HepG2 (cell line): ENCODE results near the gene SEPHS2. TPM values are rescaled to one million over a fixed set of nuclear protein-coding genes. Genes with fewer than 3 reads are reported as not detected.

Source experiments
- AKAP8 ChIP-seq: sonication (generic); formaldehyde crosslinking; IDR thresholded peaks from 2 replicates; pipeline ENCODE4 v1.5.1; 2020; ENCODE audit warnings: mild to moderate bottlenecking, missing genetic modification reagents
- FOSL2 ChIP-seq: sonication (generic); formaldehyde crosslinking; IDR thresholded peaks from 2 replicates; pipeline ENCODE4 v1.4.0; 2020; ENCODE audit warnings: missing genetic modification reagents
- MED13 ChIP-seq: sonication (generic); formaldehyde crosslinking; IDR thresholded peaks from 2 replicates; pipeline ENCODE4 v1.5.0; 2020; ENCODE audit warnings: missing genetic modification reagents
- NBN ChIP-seq: fragments of 450-650 bp; conservative IDR thresholded peaks from 2 replicates; pipeline ENCODE4 v1.6.1; 2017
- NR2F6 ChIP-seq, 2 experiments: IDR thresholded peaks; 2 replicates each; pipeline ENCODE4 v1.6.1; 2016; ENCODE audit warnings: antibody characterized with exemption in 1 of 2, mild to moderate bottlenecking in 1 of 2
- PPARG ChIP-seq: conservative IDR thresholded peaks from 2 replicates; pipeline ENCODE4 v1.6.1; 2016; ENCODE audit warnings: missing biosample characterization, missing genetic modification reagents
- YEATS2 ChIP-seq: sonication (generic); formaldehyde crosslinking; IDR thresholded peaks from 2 replicates; pipeline ENCODE4 v1.4.0; 2020; ENCODE audit warnings: missing genetic modification reagents, borderline replicate concordance
- ZFP36 ChIP-seq: fragments of 150-350 bp; IDR thresholded peaks from 2 replicates; pipeline ENCODE4 v1.6.1; 2018; ENCODE audit warnings: borderline replicate concordance, low read length, low read depth; ENCODE audit not compliant: partially characterized antibody
- ZIK1 ChIP-seq: sonication (generic); formaldehyde crosslinking; IDR thresholded peaks from 2 replicates; pipeline ENCODE4 v1.5.0; 2020; ENCODE audit warnings: mild to moderate bottlenecking, low read depth, missing genetic modification reagents, borderline replicate concordance
- ZNF232 ChIP-seq: sonication (generic); formaldehyde crosslinking; IDR thresholded peaks from 2 replicates; pipeline ENCODE4 v1.4.0; 2020; ENCODE audit warnings: missing genetic modification reagents, borderline replicate concordance
- ZNF253 ChIP-seq: sonication (generic); formaldehyde crosslinking; IDR thresholded peaks from 2 replicates; pipeline ENCODE4 v1.8.0; 2022; ENCODE audit warnings: mild to moderate bottlenecking, missing genetic modification reagents, borderline replicate concordance
- ZNF720 ChIP-seq: sonication (generic); formaldehyde crosslinking; IDR thresholded peaks from 2 replicates; pipeline ENCODE4 v1.4.0; 2020; ENCODE audit warnings: missing genetic modification reagents
- ZNF749 ChIP-seq: sonication (generic); formaldehyde crosslinking; IDR thresholded peaks from 2 replicates; pipeline ENCODE4 v1.8.0; 2022; ENCODE audit warnings: mild to moderate bottlenecking, missing genetic modification reagents, moderate library complexity, borderline replicate concordance
- polyA plus RNA-seq, 8 experiments: library from polyadenylated mRNA; depleted of rRNA in 3 of 8; stranded (reverse) in 7 of 8; unstranded in 1 of 8; fragments of >200 nt; fragmentation: Illumina TruSeq in 4 of 8; extraction: Trizol in 4 of 8; gene quantifications; 2 replicates each; pipeline versions ENCODE4 v1.2.1 to v1.2.3, GENCODE V29; 2011 to 2016; ENCODE audit warnings: low read depth in 4 of 8, missing spikeins in 1 of 8, mixed read lengths in 1 of 8; ENCODE audit not compliant: insufficient read depth in 1 of 8
- total RNA-seq, 5 experiments: library from RNA; depleted of rRNA; stranded (reverse); fragments of >200 nt; fragmentation: Illumina TruSeq; extraction: Trizol; gene quantifications; 2 replicates each; pipeline ENCODE4 v1.2.3, GENCODE V29; 2016; ENCODE audit warnings: low read depth in 1 of 5
- TF ChIP-seq, protein P1 (sequence below): sonication (generic); formaldehyde crosslinking; IDR thresholded peaks from 2 replicates; pipeline ENCODE4 v1.5.1; 2020; ENCODE audit warnings: mild to moderate bottlenecking, moderate library complexity, missing genetic modification reagents
- TF ChIP-seq, protein P2 (sequence below): sonication (generic); formaldehyde crosslinking; IDR thresholded peaks from 2 replicates; pipeline ENCODE4 v1.5.0; 2020; ENCODE audit warnings: missing genetic modification reagents
- TF ChIP-seq, protein P3 (sequence below): sonication (generic); formaldehyde crosslinking; IDR thresholded peaks from 2 replicates; pipeline ENCODE4 v1.4.0; 2020; ENCODE audit warnings: missing genetic modification reagents
- TF ChIP-seq, protein P4 (sequence below): sonication (generic); formaldehyde crosslinking; IDR thresholded peaks from 2 replicates; pipeline ENCODE4 v1.8.0; 2022; ENCODE audit warnings: mild to moderate bottlenecking, missing genetic modification reagents
- TF ChIP-seq, protein P5 (sequence below): sonication (generic); formaldehyde crosslinking; IDR thresholded peaks from 2 replicates; pipeline ENCODE4 v1.4.0; 2020; ENCODE audit warnings: mild to moderate bottlenecking, missing genetic modification reagents

SEPHS2 gene
- total and polyA plus RNA-seq, 2 of the 13 experiments (the other 11 are each of a cell fraction or from before 2014, with no cell fraction given): 20.7 to 127 TPM

DNA sequence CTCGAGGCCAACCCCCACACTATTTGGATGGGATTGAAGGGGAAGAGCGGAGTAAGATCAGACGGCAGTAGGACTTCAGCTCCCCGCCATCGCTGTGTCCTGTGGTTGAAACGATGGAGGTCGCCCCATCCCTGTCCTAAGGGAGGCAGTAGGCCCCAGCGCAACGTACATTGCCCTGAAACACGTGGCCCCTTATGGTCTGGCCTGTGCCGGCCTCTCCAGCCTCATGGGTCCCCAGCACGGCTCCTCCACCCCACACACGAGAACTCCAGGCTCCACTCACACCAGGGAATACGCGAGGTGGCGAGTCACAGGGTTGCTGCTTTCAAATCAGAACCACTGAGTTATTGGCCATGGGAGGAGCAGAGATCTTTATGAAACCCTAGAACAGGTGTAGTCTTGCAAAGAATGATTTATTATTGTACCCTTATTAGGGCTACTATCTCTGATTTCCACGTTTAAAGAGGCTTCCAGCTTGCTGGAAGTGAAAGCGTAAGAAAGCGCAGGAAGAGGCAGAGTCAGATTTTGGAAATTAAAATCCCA, 15.2 kb downstream of the SEPHS2 start (continued):
- TF ChIP-seq, protein P1, sequence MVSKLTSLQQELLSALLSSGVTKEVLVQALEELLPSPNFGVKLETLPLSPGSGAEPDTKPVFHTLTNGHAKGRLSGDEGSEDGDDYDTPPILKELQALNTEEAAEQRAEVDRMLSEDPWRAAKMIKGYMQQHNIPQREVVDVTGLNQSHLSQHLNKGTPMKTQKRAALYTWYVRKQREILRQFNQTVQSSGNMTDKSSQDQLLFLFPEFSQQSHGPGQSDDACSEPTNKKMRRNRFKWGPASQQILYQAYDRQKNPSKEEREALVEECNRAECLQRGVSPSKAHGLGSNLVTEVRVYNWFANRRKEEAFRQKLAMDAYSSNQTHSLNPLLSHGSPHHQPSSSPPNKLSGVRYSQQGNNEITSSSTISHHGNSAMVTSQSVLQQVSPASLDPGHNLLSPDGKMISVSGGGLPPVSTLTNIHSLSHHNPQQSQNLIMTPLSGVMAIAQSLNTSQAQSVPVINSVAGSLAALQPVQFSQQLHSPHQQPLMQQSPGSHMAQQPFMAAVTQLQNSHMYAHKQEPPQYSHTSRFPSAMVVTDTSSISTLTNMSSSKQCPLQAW: no peak
- TF ChIP-seq, protein P2, sequence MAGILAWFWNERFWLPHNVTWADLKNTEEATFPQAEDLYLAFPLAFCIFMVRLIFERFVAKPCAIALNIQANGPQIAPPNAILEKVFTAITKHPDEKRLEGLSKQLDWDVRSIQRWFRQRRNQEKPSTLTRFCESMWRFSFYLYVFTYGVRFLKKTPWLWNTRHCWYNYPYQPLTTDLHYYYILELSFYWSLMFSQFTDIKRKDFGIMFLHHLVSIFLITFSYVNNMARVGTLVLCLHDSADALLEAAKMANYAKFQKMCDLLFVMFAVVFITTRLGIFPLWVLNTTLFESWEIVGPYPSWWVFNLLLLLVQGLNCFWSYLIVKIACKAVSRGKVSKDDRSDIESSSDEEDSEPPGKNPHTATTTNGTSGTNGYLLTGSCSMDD: 0 out of 2 replicates have a peak, but pooled peaks have one; percentile 66
- peak; percentile 58 for TF ChIP-seq YEATS2 (CRISPR knock-in tag)
- no peak for TF ChIP-seq NR2F6 (IDR thresholded peaks at IDR 0.05)
- TF ChIP-seq NR2F6 (CRISPR knock-in tag; IDR thresholded peaks at IDR 0.05): no peak
- TF ChIP-seq FOSL2 (CRISPR knock-in tag): no peak; the same call in 1 of the 2 replicates
- no peak for TF ChIP-seq AKAP8 (CRISPR knock-in tag)
- TF ChIP-seq PPARG (CRISPR knock-in tag): no peak
- no peak for TF ChIP-seq ZIK1
- no peak for TF ChIP-seq ZFP36
- 0 out of 2 replicates have a peak, but pooled peaks have one; percentile 25 for TF ChIP-seq ZNF720 (CRISPR knock-in tag)
- 0 out of 2 replicates have a peak, but pooled peaks have one; percentile 77 for TF ChIP-seq ZNF253 (CRISPR knock-in tag)
- TF ChIP-seq, protein P3, sequence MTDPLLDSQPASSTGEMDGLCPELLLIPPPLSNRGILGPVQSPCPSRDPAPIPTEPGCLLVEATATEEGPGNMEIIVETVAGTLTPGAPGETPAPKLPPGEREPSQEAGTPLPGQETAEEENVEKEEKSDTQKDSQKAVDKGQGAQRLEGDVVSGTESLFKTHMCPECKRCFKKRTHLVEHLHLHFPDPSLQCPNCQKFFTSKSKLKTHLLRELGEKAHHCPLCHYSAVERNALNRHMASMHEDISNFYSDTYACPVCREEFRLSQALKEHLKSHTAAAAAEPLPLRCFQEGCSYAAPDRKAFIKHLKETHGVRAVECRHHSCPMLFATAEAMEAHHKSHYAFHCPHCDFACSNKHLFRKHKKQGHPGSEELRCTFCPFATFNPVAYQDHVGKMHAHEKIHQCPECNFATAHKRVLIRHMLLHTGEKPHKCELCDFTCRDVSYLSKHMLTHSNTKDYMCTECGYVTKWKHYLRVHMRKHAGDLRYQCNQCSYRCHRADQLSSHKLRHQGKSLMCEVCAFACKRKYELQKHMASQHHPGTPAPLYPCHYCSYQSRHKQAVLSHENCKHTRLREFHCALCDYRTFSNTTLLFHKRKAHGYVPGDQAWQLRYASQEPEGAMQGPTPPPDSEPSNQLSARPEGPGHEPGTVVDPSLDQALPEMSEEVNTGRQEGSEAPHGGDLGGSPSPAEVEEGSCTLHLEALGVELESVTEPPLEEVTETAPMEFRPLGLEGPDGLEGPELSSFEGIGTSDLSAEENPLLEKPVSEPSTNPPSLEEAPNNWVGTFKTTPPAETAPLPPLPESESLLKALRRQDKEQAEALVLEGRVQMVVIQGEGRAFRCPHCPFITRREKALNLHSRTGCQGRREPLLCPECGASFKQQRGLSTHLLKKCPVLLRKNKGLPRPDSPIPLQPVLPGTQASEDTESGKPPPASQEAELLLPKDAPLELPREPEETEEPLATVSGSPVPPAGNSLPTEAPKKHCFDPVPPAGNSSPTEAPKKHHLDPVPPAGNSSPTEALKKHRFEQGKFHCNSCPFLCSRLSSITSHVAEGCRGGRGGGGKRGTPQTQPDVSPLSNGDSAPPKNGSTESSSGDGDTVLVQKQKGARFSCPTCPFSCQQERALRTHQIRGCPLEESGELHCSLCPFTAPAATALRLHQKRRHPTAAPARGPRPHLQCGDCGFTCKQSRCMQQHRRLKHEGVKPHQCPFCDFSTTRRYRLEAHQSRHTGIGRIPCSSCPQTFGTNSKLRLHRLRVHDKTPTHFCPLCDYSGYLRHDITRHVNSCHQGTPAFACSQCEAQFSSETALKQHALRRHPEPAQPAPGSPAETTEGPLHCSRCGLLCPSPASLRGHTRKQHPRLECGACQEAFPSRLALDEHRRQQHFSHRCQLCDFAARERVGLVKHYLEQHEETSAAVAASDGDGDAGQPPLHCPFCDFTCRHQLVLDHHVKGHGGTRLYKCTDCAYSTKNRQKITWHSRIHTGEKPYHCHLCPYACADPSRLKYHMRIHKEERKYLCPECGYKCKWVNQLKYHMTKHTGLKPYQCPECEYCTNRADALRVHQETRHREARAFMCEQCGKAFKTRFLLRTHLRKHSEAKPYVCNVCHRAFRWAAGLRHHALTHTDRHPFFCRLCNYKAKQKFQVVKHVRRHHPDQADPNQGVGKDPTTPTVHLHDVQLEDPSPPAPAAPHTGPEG (CRISPR knock-in tag): peak; percentile 90
- TF ChIP-seq, protein P4, sequence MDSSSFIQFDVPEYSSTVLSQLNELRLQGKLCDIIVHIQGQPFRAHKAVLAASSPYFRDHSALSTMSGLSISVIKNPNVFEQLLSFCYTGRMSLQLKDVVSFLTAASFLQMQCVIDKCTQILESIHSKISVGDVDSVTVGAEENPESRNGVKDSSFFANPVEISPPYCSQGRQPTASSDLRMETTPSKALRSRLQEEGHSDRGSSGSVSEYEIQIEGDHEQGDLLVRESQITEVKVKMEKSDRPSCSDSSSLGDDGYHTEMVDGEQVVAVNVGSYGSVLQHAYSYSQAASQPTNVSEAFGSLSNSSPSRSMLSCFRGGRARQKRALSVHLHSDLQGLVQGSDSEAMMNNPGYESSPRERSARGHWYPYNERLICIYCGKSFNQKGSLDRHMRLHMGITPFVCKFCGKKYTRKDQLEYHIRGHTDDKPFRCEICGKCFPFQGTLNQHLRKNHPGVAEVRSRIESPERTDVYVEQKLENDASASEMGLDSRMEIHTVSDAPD (CRISPR knock-in tag): peak; percentile 41; the same call in 1 of the 2 replicates
- TF ChIP-seq MED13: 0 out of 2 replicates have a peak, but pooled peaks have one; percentile 63
- TF ChIP-seq, protein P5, sequence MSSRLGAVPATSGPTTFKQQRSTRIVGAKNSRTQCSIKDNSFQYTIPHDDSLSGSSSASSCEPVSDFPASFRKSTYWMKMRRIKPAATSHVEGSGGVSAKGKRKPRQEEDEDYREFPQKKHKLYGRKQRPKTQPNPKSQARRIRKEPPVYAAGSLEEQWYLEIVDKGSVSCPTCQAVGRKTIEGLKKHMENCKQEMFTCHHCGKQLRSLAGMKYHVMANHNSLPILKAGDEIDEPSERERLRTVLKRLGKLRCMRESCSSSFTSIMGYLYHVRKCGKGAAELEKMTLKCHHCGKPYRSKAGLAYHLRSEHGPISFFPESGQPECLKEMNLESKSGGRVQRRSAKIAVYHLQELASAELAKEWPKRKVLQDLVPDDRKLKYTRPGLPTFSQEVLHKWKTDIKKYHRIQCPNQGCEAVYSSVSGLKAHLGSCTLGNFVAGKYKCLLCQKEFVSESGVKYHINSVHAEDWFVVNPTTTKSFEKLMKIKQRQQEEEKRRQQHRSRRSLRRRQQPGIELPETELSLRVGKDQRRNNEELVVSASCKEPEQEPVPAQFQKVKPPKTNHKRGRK (CRISPR knock-in tag): no peak
- TF ChIP-seq ZNF232: peak; percentile 93
- no peak for TF ChIP-seq ZNF749 (CRISPR knock-in tag)
- TF ChIP-seq NBN: no peak
